MM.1S (cell line): ENCODE data around the gene ADAM10.

Source experiments
- DNase-seq: peaks from one replicate; pipeline ENCODE4 v3.0.0-alpha.2; 2015
- H2AFZ ChIP-seq: fragments of 300-600 bp; sonication (generic); 2 replicates; pipeline ENCODE4 v1.6.0; 2016; ENCODE audit warnings: antibody characterized with exemption, low read length
- H3F3A ChIP-seq: fragments of 300-600 bp; sonication (generic); 2 replicates; pipeline ENCODE4 v1.6.1; 2016; ENCODE audit warnings: mild to moderate bottlenecking, antibody characterized with exemption, low read length, moderate library complexity, mixed read lengths; ENCODE audit not compliant: insufficient read depth
- H3K27ac ChIP-seq: fragments of 300-600 bp; sonication (generic); 2 replicates; pipeline ENCODE4 v1.5.1; 2016; ENCODE audit warnings: mild to moderate bottlenecking, low read length
- H3K27me3 ChIP-seq: fragments of 300-600 bp; sonication (generic); replicated peaks from 2 replicates; pipeline ENCODE4 v1.6.0; 2016; ENCODE audit warnings: low read length; ENCODE audit not compliant: insufficient read depth
- H3K36me3 ChIP-seq: fragments of 300-600 bp; sonication (generic); replicated peaks from 2 replicates; pipeline ENCODE4 v1.6.1; 2016; ENCODE audit warnings: mild to moderate bottlenecking, low read length, mixed read lengths; ENCODE audit not compliant: insufficient read depth
- H3K4me1 ChIP-seq: fragments of 300-600 bp; sonication (generic); 2 replicates; pipeline ENCODE4 v1.6.1; 2016; ENCODE audit warnings: low read length, mixed read lengths
- H3K4me2 ChIP-seq: fragments of 300-600 bp; sonication (generic); 2 replicates; pipeline ENCODE4 v1.6.0; 2016; ENCODE audit warnings: low read depth, low read length
- H3K4me3 ChIP-seq: fragments of 300-600 bp; sonication (generic); 2 replicates; pipeline ENCODE4 v1.5.1; 2016; ENCODE audit warnings: low read length, mixed read lengths
- H3K79me2 ChIP-seq: fragments of 300-600 bp; sonication (generic); 2 replicates; pipeline ENCODE4 v1.6.1; 2016; ENCODE audit warnings: mixed run types, low read length, mixed read lengths
- H3K9ac ChIP-seq: fragments of 300-600 bp; sonication (generic); 2 replicates; pipeline ENCODE4 v1.6.1; 2016; ENCODE audit warnings: low read length, mixed read lengths
- H3K9me2 ChIP-seq: fragments of 300-600 bp; sonication (generic); replicated peaks from 2 replicates; pipeline ENCODE4 v1.6.1; 2016; ENCODE audit warnings: mild to moderate bottlenecking, low read length, mixed read lengths; ENCODE audit not compliant: insufficient read depth
- H3K9me3 ChIP-seq: fragments of 300-600 bp; sonication (generic); replicated peaks from 2 replicates; pipeline ENCODE4 v1.6.1; 2016; ENCODE audit warnings: mild to moderate bottlenecking, low read length, mixed read lengths; ENCODE audit not compliant: insufficient read depth
- H4K20me1 ChIP-seq: fragments of 300-600 bp; sonication (generic); 2 replicates; pipeline ENCODE4 v1.6.1; 2016; ENCODE audit warnings: mild to moderate bottlenecking, low read length, moderate library complexity, mixed read lengths; ENCODE audit not compliant: insufficient read depth
- EZH2 ChIP-seq: fragments of 300-600 bp; sonication (generic); optimal IDR thresholded peaks from 2 replicates; pipeline ENCODE3; 2017; ENCODE audit warnings: low read depth, mild to moderate bottlenecking, antibody characterized with exemption, low read length, mixed read lengths
- EZH2phosphoT487 ChIP-seq: fragments of 300-600 bp; sonication (generic); IDR thresholded peaks from 2 replicates; pipeline ENCODE4 v1.6.1; 2018; ENCODE audit warnings: antibody characterized with exemption, low read length
- TF ChIP-seq, protein P1 (sequence below): fragments of 300-600 bp; sonication (generic); IDR thresholded peaks from 2 replicates; pipeline ENCODE4 v1.5.1; 2016; ENCODE audit warnings: antibody characterized with exemption, low read length, mixed read lengths

The ADAM10 gene

DNA sequence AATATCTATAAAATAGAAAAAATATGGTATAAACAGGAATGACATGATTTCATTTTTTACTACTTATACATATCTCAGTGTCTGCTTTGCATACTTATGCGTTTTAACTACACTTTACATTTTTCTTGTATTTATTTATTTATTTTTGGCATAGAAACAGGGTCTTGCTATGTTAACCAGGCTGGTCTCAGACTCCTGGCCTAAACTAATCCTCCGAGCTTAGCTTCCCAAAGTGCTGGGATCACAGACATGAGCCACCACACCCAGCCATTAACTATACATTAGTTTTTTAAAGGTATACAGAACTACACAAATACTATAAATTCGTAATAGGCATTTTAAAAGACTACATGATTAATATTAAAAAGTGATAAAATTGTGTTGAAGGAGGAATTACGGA, 9.1 kb downstream of the ADAM10 start:
- H3K4me1 ChIP-seq = peaks cover 14% of the 10 kb centered on the region; the same call in 1 of the 2 replicates
- no peak overlapping the region for H3K9ac ChIP-seq

DNA sequence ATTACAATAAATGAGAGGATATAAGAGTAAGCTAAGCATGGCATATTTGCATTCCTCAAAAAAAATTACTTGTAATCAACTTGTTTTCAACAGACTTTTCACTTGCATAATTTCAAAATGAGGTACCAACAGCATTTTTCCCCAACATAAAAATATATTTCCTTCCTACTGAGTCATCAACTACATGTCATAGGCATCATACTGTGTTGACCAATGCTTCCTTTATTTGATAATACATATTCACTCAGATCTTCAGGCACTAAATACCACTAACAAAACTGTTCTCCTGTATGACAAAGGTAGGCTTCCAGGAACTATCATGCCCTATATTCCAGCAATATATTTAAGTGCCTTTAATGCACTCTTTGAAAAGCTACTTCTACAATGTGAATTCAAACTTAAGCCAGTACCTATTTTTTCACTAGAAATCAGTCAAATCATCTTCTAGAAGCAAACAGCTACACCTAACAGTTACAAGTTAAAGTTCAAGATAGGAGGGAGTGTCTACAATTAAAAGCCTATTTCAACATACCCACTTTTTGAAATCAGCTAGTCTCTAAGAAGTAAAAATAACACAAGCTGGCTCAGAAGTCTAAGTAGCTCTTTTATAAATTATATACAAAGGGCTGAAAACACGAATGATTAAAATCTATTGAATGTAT, 11.3 kb downstream of the ADAM10 start:
- Histone ChIP-seq H3K27me3 (no peaks in the 10 kb centered on the region), H3K9ac (no peak overlapping the region), H4K20me1 (peaks cover 78% of the 10 kb centered on the region), H3K36me3 (no peaks in the 10 kb centered on the region), H3K4me2 (no peak overlapping the region), H2AFZ (no peak overlapping the region), H3K27ac (no peak overlapping the region), H3F3A (no peaks in the 10 kb centered on the region), H3K4me1 (peaks cover 12% of the 10 kb centered on the region; the same call in 1 of the 2 replicates), H3K9me3 (no peaks in the 10 kb centered on the region), H3K9me2 (no peaks in the 10 kb centered on the region), H3K79me2 (peaks cover 96% of the 10 kb centered on the region), H3K4me3 (no peak overlapping the region)
- no peak for TF ChIP-seq EZH2
- no peak for TF ChIP-seq EZH2phosphoT487
- TF ChIP-seq, protein P1, sequence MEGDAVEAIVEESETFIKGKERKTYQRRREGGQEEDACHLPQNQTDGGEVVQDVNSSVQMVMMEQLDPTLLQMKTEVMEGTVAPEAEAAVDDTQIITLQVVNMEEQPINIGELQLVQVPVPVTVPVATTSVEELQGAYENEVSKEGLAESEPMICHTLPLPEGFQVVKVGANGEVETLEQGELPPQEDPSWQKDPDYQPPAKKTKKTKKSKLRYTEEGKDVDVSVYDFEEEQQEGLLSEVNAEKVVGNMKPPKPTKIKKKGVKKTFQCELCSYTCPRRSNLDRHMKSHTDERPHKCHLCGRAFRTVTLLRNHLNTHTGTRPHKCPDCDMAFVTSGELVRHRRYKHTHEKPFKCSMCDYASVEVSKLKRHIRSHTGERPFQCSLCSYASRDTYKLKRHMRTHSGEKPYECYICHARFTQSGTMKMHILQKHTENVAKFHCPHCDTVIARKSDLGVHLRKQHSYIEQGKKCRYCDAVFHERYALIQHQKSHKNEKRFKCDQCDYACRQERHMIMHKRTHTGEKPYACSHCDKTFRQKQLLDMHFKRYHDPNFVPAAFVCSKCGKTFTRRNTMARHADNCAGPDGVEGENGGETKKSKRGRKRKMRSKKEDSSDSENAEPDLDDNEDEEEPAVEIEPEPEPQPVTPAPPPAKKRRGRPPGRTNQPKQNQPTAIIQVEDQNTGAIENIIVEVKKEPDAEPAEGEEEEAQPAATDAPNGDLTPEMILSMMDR = no peak
- no peak for DNase-seq

More for the DNA sequence above, 9.1 kb downstream of the ADAM10 start:
- Histone ChIP-seq H3K4me2 (no peak overlapping the region), H3K27ac (no peak overlapping the region), H3K79me2 (peaks cover 98% of the 10 kb centered on the region), H3K27me3 (no peaks in the 10 kb centered on the region), H3K4me3 (no peak overlapping the region), H3K9me3 (no peaks in the 10 kb centered on the region), H3K9me2 (no peaks in the 10 kb centered on the region), H3K36me3 (no peaks in the 10 kb centered on the region), H4K20me1 (peaks cover 62% of the 10 kb centered on the region), H2AFZ (no peak overlapping the region), H3F3A (no peaks in the 10 kb centered on the region)
- no peak for TF ChIP-seq EZH2
- TF ChIP-seq, protein P1 = no peak
- no peak for TF ChIP-seq EZH2phosphoT487
- no peak for DNase-seq

DNA sequence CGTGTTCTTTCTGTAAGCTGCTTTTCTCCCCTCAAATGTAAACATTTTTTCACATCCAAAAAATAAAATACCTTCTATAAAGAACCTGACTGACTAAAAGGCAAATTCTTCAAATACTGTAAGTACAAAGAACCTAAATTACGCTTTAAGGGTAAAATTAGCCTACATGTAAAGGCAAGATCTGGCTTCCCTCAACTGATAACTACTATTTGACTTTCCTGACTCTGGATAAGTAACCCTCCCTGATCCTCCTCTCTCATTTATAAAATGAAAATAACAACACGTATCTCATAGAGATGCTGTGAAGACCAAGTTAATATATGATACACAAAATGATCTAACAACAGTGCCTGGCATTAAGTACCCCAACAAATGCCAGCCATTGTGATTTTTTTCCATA, 12.2 kb downstream of the ADAM10 start:
- Histone ChIP-seq H3F3A (peaks cover 4% of the 10 kb centered on the region; the same call in 1 of the 2 replicates), H3K4me3 (no peak overlapping the region), H3K36me3 (0 out of 2 replicates have a peak, but pooled peaks cover 4% of the 10 kb centered on the region), H2AFZ (no peak overlapping the region), H3K27me3 (no peaks in the 10 kb centered on the region), H3K4me2 (no peak overlapping the region), H3K4me1 (peaks cover 12% of the 10 kb centered on the region; the same call in 1 of the 2 replicates), H3K79me2 (peaks cover 96% of the 10 kb centered on the region), H3K27ac (no peak overlapping the region), H3K9me2 (no peaks in the 10 kb centered on the region), H4K20me1 (peaks cover 75% of the 10 kb centered on the region), H3K9me3 (no peaks in the 10 kb centered on the region), H3K9ac (no peak overlapping the region)
- TF ChIP-seq, protein P1 = no peak
- no peak for TF ChIP-seq EZH2
- TF ChIP-seq EZH2phosphoT487 = no peak
- DNase-seq = no peak
